HFFc6 (cell line): ENCODE results near the gene ZMYM4. TPM values are rescaled to one million over a fixed set of nuclear protein-coding genes. Genes with fewer than 3 reads are reported as not detected.
A peak's percentile ranks its signal among the peaks of the same experiment; 100 is the strongest.

Source experiments
- DNase-seq: peaks from one replicate; pipeline ENCODE4 v3.0.0-alpha.2; 2018
- H3K27ac Mint-ChIP-seq: 2 replicates; pipeline ENCODE4 v1.8.0; 2020; ENCODE audit warnings: mild to moderate bottlenecking, mixed read lengths
- H3K27me3 Mint-ChIP-seq: 2 replicates; pipeline ENCODE4 v1.8.0; 2021; ENCODE audit warnings: mild to moderate bottlenecking, moderate library complexity, mixed read lengths; ENCODE audit not compliant: insufficient read depth
- H3K36me3 Mint-ChIP-seq: 2 replicates; pipeline ENCODE4 v1.8.0; 2021; ENCODE audit warnings: low read depth, mixed read lengths
- H3K4me1 Mint-ChIP-seq: 2 replicates; pipeline ENCODE4 v1.8.0; 2020; ENCODE audit warnings: low read depth, mixed read lengths
- H3K4me3 Mint-ChIP-seq: 2 replicates; pipeline ENCODE4 v1.8.0; 2020; ENCODE audit warnings: mild to moderate bottlenecking, moderate library complexity, mixed read lengths
- H3K9me3 Mint-ChIP-seq: 2 replicates; pipeline ENCODE4 v1.8.0; 2020; ENCODE audit warnings: mild to moderate bottlenecking, mixed read lengths
- long read RNA-seq: library from polyadenylated mRNA; unstranded; transcript quantifications from one replicate; pipeline ENCODE4 v2.0.0, GENCODE V29; 2019
- total RNA-seq, 6 experiments: library from RNA; stranded (reverse); fragmentation: NEBNext Ultra II Directional; extraction: Animal tissue kit (Norgen Biotek cat#: 25700); gene quantifications; 2 replicates in 1 of 6; 3 replicates in 5 of 6; pipeline ENCODE4 v1.2.3, GENCODE V29; 2021
- TF ChIP-seq, protein P1 (sequence below): fragments of 200-600 bp; sonication (generic); IDR thresholded peaks from 2 replicates; pipeline ENCODE4 v1.5.0; 2021; ENCODE audit warnings: antibody characterized with exemption, mild to moderate bottlenecking

The ZMYM4 gene
- total RNA-seq = 10 to 100 TPM; 49.8 to 58.0 (median 52.5) TPM
- long read RNA-seq, partial matches to known transcripts = 11 of 17 reads
- long read RNA-seq, other reads (novel, unspliced or antisense) = 5 of 17 reads

DNA sequence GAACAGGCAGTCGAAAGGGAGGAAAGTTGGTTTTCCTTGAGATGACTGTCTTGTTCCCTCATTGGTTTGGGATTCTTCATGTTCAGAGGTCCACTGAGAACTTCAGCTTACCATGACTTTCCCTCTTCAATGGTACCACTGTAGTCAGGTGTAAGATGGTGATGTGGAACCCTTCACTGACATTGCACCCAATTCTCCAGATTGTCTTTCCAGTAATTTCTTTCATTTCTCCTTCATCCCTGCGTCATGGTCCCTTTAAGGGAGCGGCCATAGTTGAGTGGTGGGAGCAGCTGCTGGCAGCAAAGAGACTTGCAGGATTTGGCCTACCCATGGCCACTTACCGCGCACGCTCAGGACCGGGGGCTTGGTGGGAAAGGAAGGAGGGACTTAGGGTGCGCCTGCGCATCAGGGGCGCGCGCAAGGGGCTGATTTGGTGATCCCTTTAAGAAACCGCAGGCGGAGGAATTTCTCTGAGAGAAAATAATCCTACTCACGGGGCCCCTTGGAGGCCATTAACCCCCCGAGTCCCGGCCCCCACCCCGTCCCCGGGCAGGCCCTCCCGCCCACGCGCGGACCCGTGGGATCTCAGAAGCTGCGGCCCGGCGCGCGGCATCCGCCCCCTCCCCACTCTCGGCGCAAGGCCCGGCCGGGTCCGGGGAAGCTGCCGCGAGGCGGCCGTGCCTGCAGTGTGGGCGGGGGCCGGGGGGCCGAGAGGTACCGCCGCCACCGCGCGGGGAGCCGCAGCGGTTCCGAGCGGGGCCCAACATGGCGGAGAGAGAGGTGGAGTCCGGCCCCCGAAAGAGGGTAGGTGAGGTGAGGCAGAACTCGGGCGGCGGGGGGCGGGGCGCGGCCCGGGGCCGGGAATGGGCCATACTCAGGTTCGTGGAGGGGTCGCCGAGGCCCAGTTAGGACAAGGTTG is at the start of gene ZMYM4:
ZMYM4 (plus strand) TSS at position 428 of the 919 bp plus-strand sequence; CDS start at position 766, 338 bp downstream.
- peak within 1 kb of the TSS; percentile 63 for H3K27ac Mint-ChIP-seq
- H3K4me1 Mint-ChIP-seq = peaks cover 46% of the 10 kb centered on the region
- H3K27me3 Mint-ChIP-seq = peaks cover 1% of the 10 kb centered on the region; the same call in 1 of the 2 replicates
- no peaks in the 10 kb centered on the region for H3K9me3 Mint-ChIP-seq
- H3K36me3 Mint-ChIP-seq = peaks cover 24% of the 10 kb centered on the region; the same call in 1 of the 2 replicates
- TF ChIP-seq, protein P1, sequence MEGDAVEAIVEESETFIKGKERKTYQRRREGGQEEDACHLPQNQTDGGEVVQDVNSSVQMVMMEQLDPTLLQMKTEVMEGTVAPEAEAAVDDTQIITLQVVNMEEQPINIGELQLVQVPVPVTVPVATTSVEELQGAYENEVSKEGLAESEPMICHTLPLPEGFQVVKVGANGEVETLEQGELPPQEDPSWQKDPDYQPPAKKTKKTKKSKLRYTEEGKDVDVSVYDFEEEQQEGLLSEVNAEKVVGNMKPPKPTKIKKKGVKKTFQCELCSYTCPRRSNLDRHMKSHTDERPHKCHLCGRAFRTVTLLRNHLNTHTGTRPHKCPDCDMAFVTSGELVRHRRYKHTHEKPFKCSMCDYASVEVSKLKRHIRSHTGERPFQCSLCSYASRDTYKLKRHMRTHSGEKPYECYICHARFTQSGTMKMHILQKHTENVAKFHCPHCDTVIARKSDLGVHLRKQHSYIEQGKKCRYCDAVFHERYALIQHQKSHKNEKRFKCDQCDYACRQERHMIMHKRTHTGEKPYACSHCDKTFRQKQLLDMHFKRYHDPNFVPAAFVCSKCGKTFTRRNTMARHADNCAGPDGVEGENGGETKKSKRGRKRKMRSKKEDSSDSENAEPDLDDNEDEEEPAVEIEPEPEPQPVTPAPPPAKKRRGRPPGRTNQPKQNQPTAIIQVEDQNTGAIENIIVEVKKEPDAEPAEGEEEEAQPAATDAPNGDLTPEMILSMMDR = 0 out of 2 replicates have a peak, but pooled peaks have one; percentile 3
- peak; percentile 97 for DNase-seq
- peak within 1 kb of the TSS; percentile 90 for H3K4me3 Mint-ChIP-seq

DNA sequence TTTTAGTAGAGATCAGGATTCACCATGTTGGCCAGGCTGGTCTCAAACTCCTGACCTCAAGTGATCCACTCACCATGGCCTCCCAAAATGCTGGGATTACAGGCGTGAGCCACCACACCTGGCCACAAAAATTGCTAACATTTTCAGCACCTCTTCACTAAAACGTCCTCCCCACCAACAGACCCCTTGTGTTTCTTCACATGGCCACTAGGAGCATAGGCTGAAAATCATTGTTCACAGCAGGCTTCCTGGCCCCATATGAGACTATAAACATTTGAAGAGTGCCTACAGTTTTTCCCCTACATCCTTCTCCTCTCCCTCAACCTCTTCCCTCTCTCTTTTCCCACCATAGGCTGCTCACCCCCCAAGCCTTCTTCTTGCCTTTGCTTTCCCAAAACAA is 47.5 kb upstream of the ZMYM4 start:
- Mint-ChIP-seq H3K9me3 (no peaks in the 10 kb centered on the region), H3K4me3 (no peak overlapping the region), H3K4me1 (peaks cover 29% of the 10 kb centered on the region), H3K27ac (no peak overlapping the region), H3K27me3 (no peaks in the 10 kb centered on the region), H3K36me3 (no peaks in the 10 kb centered on the region)
- DNase-seq = no peak
- TF ChIP-seq, protein P1 = peak; percentile 66

DNA sequence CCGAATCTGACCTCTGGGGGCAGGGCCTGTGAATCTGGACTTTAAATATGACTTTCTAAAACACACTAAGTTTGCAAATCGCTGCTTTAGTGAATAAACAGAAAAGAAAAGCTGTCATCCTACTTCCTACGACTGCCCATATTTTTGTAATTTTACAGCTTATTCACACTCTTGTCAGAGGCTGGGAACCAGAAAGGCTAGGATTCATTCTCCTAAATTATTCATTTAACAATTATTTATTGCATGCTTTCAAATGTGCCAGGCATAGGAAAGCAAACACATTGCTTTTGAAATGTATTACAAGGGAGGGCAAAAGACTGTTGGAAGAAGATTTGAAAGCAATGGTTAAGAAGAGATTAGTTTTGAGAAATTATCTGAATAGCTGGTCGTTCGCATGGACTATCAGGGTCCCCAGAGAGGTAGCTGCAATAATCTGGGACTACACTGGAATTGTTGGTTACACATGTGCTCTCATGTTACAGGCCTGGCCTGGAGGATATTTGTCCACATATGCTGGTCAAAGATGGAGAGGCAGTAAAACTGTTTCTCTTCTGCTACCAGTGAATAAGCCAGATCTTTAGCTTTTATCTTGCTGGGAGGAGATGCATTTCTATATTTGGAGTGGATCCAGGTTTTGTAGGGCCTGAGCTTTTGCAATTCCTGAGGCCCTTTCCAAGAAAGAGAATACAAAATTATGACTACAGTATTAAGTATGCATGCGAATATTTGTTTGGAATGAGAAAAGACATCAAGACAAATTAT is 46.0 kb upstream of the ZMYM4 start:
- no peaks in the 10 kb centered on the region for H3K36me3 Mint-ChIP-seq
- H3K27ac Mint-ChIP-seq = peak overlapping the region; percentile 70; the same call in 1 of the 2 replicates
- DNase-seq = peak; percentile 76
- TF ChIP-seq, protein P1 = no peak
- no peaks in the 10 kb centered on the region for H3K27me3 Mint-ChIP-seq
- peaks cover 29% of the 10 kb centered on the region for H3K4me1 Mint-ChIP-seq
- H3K4me3 Mint-ChIP-seq = no peak overlapping the region; the same call in 1 of the 2 replicates
- H3K9me3 Mint-ChIP-seq = no peaks in the 10 kb centered on the region

DNA sequence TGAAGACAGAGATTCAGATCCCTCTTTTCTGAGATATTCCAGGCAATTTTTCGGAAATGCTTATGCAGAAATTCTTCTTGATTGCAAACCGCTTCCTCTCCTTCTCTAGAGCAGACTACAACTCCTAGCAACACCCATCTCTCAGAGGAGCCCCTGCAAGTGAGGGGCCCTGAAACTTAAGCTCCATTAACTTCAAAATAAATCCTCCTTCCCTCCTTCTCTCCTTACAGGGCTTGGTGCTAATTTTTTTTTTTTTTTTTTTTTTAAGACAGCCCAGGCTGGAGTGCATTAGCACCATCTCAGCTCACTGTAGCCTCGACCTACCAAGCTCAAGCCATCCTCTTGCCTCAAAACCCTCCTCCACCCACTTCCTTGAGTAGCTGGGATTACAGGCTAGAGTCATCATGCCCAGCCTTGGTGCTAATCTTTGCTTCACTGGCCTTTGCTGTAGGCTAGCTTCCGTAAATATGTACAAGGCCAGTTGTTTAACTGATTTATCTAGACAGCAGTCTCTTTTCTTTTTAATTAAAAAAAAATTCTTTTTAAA is 45.4 kb upstream of the ZMYM4 start:
- Mint-ChIP-seq H3K9me3 (no peaks in the 10 kb centered on the region), H3K27ac (peak overlapping the region; percentile 70; the same call in 1 of the 2 replicates), H3K4me1 (peaks cover 29% of the 10 kb centered on the region), H3K4me3 (no peak overlapping the region), H3K36me3 (no peaks in the 10 kb centered on the region), H3K27me3 (no peaks in the 10 kb centered on the region)
- no peak for DNase-seq
- TF ChIP-seq, protein P1 = no peak

DNA sequence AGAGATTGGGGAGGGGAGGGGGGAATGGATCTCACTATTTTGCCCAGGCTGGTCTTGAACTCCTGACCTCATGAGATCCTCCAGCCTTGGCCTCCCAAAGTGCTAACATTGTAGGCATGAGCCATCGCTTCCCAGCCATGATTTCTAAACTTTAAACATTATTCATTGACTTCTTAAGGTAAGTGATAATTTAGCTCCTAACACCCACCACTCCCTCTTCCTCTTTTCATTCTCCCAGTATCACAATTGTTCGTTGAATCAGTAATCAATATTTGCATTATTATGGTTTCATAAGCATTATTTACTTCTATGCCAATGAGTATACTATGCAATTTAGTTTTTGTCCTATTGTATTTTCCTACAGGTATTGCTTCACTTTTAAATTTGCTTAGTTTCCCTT is 42.0 kb upstream of the ZMYM4 start:
- TF ChIP-seq, protein P1 = no peak
- Mint-ChIP-seq H3K36me3 (no peaks in the 10 kb centered on the region), H3K9me3 (no peaks in the 10 kb centered on the region; the same call in 1 of the 2 replicates)

More for the DNA sequence above, 42.0 kb upstream of the ZMYM4 start:
- Mint-ChIP-seq H3K4me1 (peaks cover 25% of the 10 kb centered on the region), H3K27ac (no peak overlapping the region), H3K27me3 (no peaks in the 10 kb centered on the region; the same call in 1 of the 2 replicates), H3K4me3 (no peak overlapping the region)
- no peak for DNase-seq
